CD14-positive monocyte (primary cell): ENCODE results near the gene CYP2C8. TPM values are rescaled to one million over a fixed set of nuclear protein-coding genes. Genes with fewer than 3 reads are reported as not detected.

ENCODE experiments used
- DNase-seq, 3 donors: peaks; one replicate each; pipeline ENCODE4 v3.0.0-alpha.2; 2011 to 2022
- H2AFZ ChIP-seq: 2 replicates; pipeline ENCODE4 v1.6.0; 2012; ENCODE audit warnings: mild to moderate bottlenecking, low read depth, low read length, inconsistent platforms; ENCODE audit not compliant: insufficient read depth, poor library complexity, severe bottlenecking
- H3K27ac ChIP-seq, 2 donors: 1 replicate in 1 of 2; 2 replicates in 1 of 2; pipeline ENCODE4 v1.5.1; 2012 to 2013; ENCODE audit warnings: low read length in 2 of 2, control low read depth in 1 of 2, inconsistent platforms in 1 of 2, low read depth in 1 of 2, mild to moderate bottlenecking in 1 of 2
- H3K27me3 ChIP-seq, 2 donors: one replicate each; pipeline versions ENCODE4 v1.6.0 to v1.6.1; 2011 to 2013; ENCODE audit warnings: low read length in 2 of 2; ENCODE audit not compliant: control insufficient read depth in 2 of 2, insufficient read depth in 2 of 2
- H3K36me3 ChIP-seq, 2 donors: replicated peaks in 1 of 2; 1 replicate in 1 of 2; 2 replicates in 1 of 2; pipeline versions ENCODE4 v1.5.1 to v1.6.1; 2012 to 2013; ENCODE audit warnings: low read length in 2 of 2, control low read depth in 1 of 2, inconsistent platforms in 1 of 2, mild to moderate bottlenecking in 1 of 2; ENCODE audit not compliant: insufficient read depth in 2 of 2, control insufficient read depth in 1 of 2
- H3K4me1 ChIP-seq, 2 donors: 1 replicate in 1 of 2; 2 replicates in 1 of 2; pipeline versions ENCODE4 v1.5.1 to v1.6.1; 2012 to 2013; ENCODE audit warnings: low read length in 2 of 2, control low read depth in 1 of 2, inconsistent platforms in 1 of 2, mild to moderate bottlenecking in 1 of 2, moderate library complexity in 1 of 2; ENCODE audit not compliant: insufficient read depth in 2 of 2, control insufficient read depth in 1 of 2
- H3K4me2 ChIP-seq: replicated peaks from 2 replicates; pipeline ENCODE3; 2012; ENCODE audit warnings: low read length, moderate library complexity, mild to moderate bottlenecking; ENCODE audit not compliant: poor library complexity, severe bottlenecking; ENCODE audit errors: extremely low read depth
- H3K4me3 ChIP-seq, 3 experiments: fragments of 200-600 bp in 1 of 3; sonication (generic) in 1 of 3; replicated peaks in 1 of 3; 1 replicate in 2 of 3; 2 replicates in 1 of 3; pipeline ENCODE4 v1.5.1; 2011 to 2013; ENCODE audit warnings: low read length in 3 of 3, mild to moderate bottlenecking in 3 of 3, control low read depth in 2 of 3, low read depth in 2 of 3, inconsistent platforms in 1 of 3, moderate library complexity in 1 of 3
- H3K79me2 ChIP-seq: 2 replicates; pipeline ENCODE4 v1.6.0; 2012; ENCODE audit warnings: mild to moderate bottlenecking, control low read depth, inconsistent platforms, low read length, moderate library complexity; ENCODE audit not compliant: insufficient read depth
- H3K9ac ChIP-seq: 2 replicates; pipeline ENCODE4 v1.6.0; 2017; ENCODE audit warnings: low read length, mild to moderate bottlenecking; ENCODE audit not compliant: insufficient read depth, poor library complexity, severe bottlenecking
- H3K9me3 ChIP-seq, 2 donors: replicated peaks in 1 of 2; 1 replicate in 1 of 2; 2 replicates in 1 of 2; pipeline versions ENCODE4 v1.5.1 to v1.6.1; 2012 to 2013; ENCODE audit warnings: low read length in 2 of 2, control low read depth in 1 of 2; ENCODE audit not compliant: control insufficient read depth in 1 of 2, insufficient read depth in 1 of 2
- H4K20me1 ChIP-seq: 2 replicates; pipeline ENCODE4 v1.6.0; 2012; ENCODE audit warnings: mild to moderate bottlenecking, low read length, control low read depth, moderate library complexity; ENCODE audit not compliant: insufficient read depth
- H3K27ac Mint-ChIP-seq, 7 donors: one replicate each; pipeline ENCODE4 v1.8.0; 2020; ENCODE audit warnings: mild to moderate bottlenecking in 7 of 7, mixed read lengths in 7 of 7, moderate library complexity in 6 of 7, inconsistent platforms in 2 of 7
- H3K27me3 Mint-ChIP-seq, 3 donors: one replicate each; pipeline ENCODE4 v1.8.0; 2021 to 2022; ENCODE audit warnings: low read depth in 3 of 3, mild to moderate bottlenecking in 3 of 3, mixed read lengths in 3 of 3, moderate library complexity in 3 of 3, inconsistent platforms in 1 of 3
- H3K36me3 Mint-ChIP-seq, 2 donors: one replicate each; pipeline ENCODE4 v1.8.0; 2020; ENCODE audit warnings: mixed read lengths in 2 of 2, inconsistent platforms in 1 of 2, mild to moderate bottlenecking in 1 of 2
- H3K4me1 Mint-ChIP-seq: one replicate; pipeline ENCODE4 v1.8.0; 2020; ENCODE audit warnings: mild to moderate bottlenecking, mixed read lengths
- H3K4me3 Mint-ChIP-seq, 2 donors: one replicate each; pipeline ENCODE4 v1.8.0; 2020; ENCODE audit warnings: mild to moderate bottlenecking in 2 of 2, mixed read lengths in 2 of 2, moderate library complexity in 1 of 2
- H3K9me3 Mint-ChIP-seq, 7 donors: one replicate each; pipeline ENCODE4 v1.8.0; 2020 to 2022; ENCODE audit warnings: mixed read lengths in 7 of 7, mild to moderate bottlenecking in 6 of 7, moderate library complexity in 6 of 7, inconsistent platforms in 2 of 7
- WGBS: methylation state at CpG from one replicate; pipeline ENCODE4 v1.1.5; 2013; ENCODE audit warnings: missing lambda C conversion rate; ENCODE audit not compliant: insufficient coverage; 5-methylcytosine and 5-hydroxymethylcytosine counted together
- intact Hi-C, 2 donors: fragments of 100-400 bp; cut with micrococcal nuclease; formaldehyde crosslinking; loops; one replicate each; pipeline versions ENCODE4 v1.15.0 to v1.15.1; 2023
- polyA plus RNA-seq, 3 donors: library from polyadenylated mRNA; depleted of rRNA in 1 of 3; unstranded in 2 of 3; stranded (reverse) in 1 of 3; fragments of 300-500 nt in 2 of 3; fragments of >200 nt in 1 of 3; fragmentation: Illumina TruSeq in 2 of 3; gene quantifications; 1 replicate in 2 of 3; 2 replicates in 1 of 3; pipeline ENCODE4 v1.2.3, GENCODE V29; 2012 to 2021
- TF ChIP-seq, protein P1 (sequence below): fragments of 200-600 bp; IDR thresholded peaks from one replicate; pipeline ENCODE4 v1.8.0; 2022; ENCODE audit warnings: antibody characterized with exemption, mild to moderate bottlenecking

Gene CYP2C8
- polyA plus RNA-seq, 3 donors, result not detected

DNA sequence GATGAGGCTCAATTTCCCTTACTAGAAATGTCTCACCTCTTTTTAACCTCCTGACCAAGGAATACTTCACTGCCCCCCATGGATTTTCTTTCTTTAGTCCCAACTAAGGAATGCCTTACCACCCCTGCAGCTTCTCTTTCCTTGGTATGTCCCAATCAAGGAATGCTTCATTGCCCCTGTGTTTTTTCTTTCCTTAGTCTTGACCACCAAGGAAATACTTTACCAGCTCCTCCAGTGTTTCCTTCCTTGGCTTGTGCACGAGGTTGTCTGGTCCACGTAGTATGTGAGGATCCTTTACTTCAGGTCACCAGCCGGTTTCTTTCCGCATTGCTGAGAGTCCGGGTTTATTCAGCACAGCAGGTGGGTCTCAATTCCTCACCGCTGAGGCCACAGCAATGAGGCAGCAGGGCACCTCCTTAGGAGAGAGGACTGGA, 71.5 kb downstream of the CYP2C8 start:
- H3K27ac ChIP-seq, result no peak overlapping the region
- TF ChIP-seq, protein P1, sequence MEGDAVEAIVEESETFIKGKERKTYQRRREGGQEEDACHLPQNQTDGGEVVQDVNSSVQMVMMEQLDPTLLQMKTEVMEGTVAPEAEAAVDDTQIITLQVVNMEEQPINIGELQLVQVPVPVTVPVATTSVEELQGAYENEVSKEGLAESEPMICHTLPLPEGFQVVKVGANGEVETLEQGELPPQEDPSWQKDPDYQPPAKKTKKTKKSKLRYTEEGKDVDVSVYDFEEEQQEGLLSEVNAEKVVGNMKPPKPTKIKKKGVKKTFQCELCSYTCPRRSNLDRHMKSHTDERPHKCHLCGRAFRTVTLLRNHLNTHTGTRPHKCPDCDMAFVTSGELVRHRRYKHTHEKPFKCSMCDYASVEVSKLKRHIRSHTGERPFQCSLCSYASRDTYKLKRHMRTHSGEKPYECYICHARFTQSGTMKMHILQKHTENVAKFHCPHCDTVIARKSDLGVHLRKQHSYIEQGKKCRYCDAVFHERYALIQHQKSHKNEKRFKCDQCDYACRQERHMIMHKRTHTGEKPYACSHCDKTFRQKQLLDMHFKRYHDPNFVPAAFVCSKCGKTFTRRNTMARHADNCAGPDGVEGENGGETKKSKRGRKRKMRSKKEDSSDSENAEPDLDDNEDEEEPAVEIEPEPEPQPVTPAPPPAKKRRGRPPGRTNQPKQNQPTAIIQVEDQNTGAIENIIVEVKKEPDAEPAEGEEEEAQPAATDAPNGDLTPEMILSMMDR, result no peak
- no peaks in the 10 kb centered on the region for H3K4me1 ChIP-seq
- Mint-ChIP-seq H3K27me3 (no peaks in the 10 kb centered on the region), H3K4me1 (no peaks in the 10 kb centered on the region), H3K4me3 (no peak overlapping the region), H3K36me3 (no peaks in the 10 kb centered on the region), H3K9me3 (peaks cover 0 to 10% (median 3%) of the 10 kb centered on the region in 7 donors), H3K27ac (no peak overlapping the region)
- no peaks in the 10 kb centered on the region for H3K27me3 ChIP-seq
- no peaks in the 10 kb centered on the region for H4K20me1 ChIP-seq
- H3K9ac ChIP-seq, result no peak overlapping the region
- no peak for DNase-seq
- H3K36me3 ChIP-seq, result no peaks in the 10 kb centered on the region
- no peaks in the 10 kb centered on the region for H3K79me2 ChIP-seq
- H3K9me3 ChIP-seq, result peaks cover 2 to 3% of the 10 kb centered on the region in 2 donors
- intact Hi-C loops, result no loop called here
- no peak overlapping the region for H2AFZ ChIP-seq
- H3K4me3 ChIP-seq, result no peak overlapping the region
- WGBS, result 97% methylated on average over 4 of the region's 6 CpGs
- no peak overlapping the region for H3K4me2 ChIP-seq

- 100% methylated on average over 1 of the region's 4 CpGs for WGBS
- Mint-ChIP-seq H3K36me3 (no peaks in the 10 kb centered on the region), H3K9me3 (peaks cover 9 to 27% (median 25%) of the 10 kb centered on the region in 7 donors), H3K27ac (no peak overlapping the region), H3K4me1 (no peaks in the 10 kb centered on the region), H3K4me3 (no peak overlapping the region), H3K27me3 (peaks cover 0 to 2% (median 0%) of the 10 kb centered on the region in 3 donors)
- H2AFZ ChIP-seq, result no peak overlapping the region
- H4K20me1 ChIP-seq, result no peaks in the 10 kb centered on the region
- H3K9ac ChIP-seq, result no peak overlapping the region
- no peak overlapping the region for H3K27ac ChIP-seq
- no peak overlapping the region for H3K4me2 ChIP-seq
- H3K9me3 ChIP-seq, result peaks cover 18 to 22% of the 10 kb centered on the region in 2 donors
- intact Hi-C loops, result no loop called here
- H3K4me1 ChIP-seq, result no peaks in the 10 kb centered on the region
- TF ChIP-seq, protein P1, result no peak
- no peaks in the 10 kb centered on the region for H3K27me3 ChIP-seq
- no peaks in the 10 kb centered on the region for H3K36me3 ChIP-seq
- H3K4me3 ChIP-seq, result no peak overlapping the region
- H3K79me2 ChIP-seq, result no peaks in the 10 kb centered on the region
- DNase-seq, result no peak
These were observed 76.5 kb downstream of the CYP2C8 start for GRCh38 chr10:94992811-94993210.
